NOMO-1 treated with dmso at 0.1 percent for 144 hours (cell line): Measurements from ENCODE around the gene STYX.

Experiments
- DNase-seq: peaks from one replicate; lab custom pipeline; 2025; ENCODE audit not compliant: unreplicated experiment; lab: John Stamatoyannopoulos, UW

STYX gene, protein sequence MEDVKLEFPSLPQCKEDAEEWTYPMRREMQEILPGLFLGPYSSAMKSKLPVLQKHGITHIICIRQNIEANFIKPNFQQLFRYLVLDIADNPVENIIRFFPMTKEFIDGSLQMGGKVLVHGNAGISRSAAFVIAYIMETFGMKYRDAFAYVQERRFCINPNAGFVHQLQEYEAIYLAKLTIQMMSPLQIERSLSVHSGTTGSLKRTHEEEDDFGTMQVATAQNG

DNA sequence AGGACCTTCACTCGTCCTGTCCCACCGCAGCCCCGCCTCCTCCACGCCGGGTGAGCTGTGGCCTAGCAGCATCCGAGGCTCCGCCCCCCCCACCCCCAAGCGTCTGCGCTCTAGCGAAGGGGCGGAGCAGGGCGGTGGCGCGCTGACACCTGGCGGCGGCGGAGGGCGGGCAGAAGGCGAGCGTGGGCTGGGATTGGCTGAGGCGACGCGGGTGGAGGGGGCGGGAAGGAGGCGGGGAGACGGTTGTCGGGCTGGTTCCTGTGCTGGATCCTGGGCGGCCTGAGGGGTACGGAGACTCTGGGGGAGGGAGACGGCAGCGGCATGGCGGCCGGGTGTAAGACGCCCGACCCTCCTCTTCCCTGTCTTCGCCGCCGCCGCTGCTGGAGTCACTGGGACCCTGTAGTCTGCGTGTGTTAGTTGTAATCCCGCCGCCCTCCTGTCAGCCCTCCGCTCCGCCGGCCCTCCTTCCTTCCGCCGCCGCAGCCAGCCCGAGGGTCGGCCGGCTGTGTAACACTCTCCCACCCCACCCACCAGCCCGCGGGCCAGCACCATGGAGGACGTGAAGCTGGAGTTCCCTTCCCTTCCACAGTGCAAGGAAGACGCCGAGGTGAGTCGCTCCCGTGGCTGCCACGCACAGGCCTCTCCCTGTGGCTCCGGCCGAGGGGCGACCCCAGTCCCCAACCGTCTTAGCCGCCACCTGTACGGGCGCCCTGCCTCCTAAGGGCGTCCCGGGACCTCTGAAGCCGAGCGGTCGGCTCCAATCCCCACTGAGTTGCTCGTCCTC lies at the start of gene STYX:
STYX (plus strand) TSS at position 242 of the 784 bp plus-strand sequence; CDS start at position 551, 309 bp downstream.
- peak; percentile 97 for DNase-seq

DNA sequence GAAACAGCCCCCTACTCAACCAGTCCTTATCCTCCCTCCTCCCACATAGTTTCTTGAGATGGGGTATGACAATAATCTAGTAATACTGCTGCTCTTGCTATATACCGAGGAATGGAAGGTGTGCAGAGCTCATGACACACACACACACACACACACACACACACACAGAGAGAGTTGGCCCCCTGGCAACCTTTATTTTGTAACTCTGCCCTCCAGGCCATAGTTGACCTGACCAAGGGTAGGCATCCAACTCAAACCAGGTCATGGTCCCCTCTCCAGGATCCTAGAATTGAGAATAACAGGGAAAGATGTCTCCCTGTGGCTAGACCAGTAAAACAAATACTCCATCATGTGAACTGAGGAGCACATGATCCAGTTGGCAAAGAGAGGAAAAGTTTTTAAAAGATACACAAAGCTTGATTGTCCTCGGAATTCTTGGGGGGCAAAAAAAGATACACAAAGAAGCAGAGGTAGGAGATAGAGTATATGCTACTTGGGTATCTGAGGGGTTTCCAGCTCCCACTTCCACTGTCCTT lies 45.9 kb upstream of the STYX start:
- no peak for DNase-seq

DNA sequence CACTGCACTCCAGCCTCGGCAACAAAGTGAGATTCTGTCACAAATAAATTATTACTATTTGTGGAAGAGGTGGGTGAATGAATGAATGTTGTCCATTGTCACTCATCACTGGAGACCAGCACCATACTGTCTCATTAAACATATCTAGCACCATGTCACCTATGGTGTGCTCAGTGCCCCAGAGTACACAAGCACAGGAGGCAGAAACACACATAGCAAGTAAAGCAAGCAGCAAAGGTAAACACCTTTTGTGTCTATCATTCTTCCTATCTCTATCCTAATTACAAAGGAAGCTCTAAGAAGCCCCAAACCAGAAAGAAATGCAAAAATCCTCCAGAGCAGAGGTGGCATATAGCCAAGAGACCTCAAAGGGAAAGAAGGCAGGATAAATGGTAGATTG lies 43.8 kb upstream of the STYX start:
- DNase-seq = no peak

DNA sequence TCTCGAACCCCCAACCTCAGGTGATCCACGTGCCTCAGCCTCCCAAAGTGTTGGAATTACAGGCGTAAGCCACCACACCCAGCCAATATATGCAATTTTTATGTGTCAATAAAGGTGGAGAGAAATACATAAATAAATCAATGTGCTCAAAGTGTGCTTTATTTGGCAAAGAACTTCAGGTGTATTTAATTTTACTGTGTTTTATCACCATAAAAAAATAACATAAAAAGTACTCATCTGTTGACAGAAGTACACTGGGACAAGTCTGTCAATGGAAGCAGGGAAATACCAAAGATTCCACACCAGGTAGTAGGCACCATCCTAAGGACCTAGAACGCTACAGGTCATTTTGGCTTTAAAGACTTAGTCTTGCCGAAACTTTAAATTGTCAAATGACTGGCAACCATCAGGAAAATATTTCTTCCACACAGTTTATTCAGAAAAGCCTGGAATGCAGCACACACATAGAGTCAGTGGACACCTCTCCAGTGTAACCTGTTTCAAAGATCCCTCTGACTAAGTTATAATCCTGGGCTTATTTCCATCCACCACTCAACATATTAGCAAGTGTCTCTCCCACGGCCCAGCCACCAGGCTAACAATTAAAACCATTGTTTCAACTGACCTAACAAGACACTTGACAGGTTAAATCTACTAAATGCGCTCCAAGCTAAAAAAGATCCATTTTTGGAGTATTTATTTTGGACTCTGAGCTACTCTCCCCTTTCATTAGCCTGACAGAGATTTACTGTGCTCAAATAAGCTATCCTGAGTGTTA lies 38.8 kb upstream of the STYX start:
- no peak for DNase-seq

DNA sequence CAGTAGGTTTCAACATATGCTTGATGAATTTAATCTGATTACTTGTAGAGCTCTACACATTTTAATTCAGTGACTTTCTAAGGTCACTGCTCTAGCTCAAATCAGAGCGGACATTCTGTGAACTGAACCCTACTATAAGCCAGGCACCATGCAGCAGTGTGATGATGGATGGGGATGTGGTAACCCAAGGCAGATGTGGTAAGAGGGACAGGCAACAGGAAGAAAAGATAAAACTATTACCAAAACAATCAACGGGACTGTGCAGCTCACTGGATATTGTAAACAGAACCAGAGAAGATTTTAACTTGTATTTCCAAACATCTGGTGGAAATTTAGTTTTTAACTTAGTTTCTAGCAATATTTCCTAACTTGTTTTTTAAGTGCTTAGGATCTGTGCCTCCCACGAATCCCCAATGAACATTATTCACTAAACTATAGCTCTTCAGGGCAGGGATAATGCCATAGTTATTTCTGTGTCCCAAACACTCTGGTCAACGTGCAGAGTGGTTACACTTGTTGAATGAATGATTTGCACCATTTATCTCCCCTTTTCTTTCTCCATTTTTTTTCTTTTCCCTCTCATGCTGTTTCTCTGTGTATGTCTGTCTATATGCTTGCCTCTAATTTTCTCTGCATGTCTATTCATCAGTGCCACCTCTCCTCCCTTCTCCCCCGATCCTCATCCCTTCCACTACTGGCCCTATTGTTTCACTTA lies 37.6 kb upstream of the STYX start:
- DNase-seq = peak; percentile 21

DNA sequence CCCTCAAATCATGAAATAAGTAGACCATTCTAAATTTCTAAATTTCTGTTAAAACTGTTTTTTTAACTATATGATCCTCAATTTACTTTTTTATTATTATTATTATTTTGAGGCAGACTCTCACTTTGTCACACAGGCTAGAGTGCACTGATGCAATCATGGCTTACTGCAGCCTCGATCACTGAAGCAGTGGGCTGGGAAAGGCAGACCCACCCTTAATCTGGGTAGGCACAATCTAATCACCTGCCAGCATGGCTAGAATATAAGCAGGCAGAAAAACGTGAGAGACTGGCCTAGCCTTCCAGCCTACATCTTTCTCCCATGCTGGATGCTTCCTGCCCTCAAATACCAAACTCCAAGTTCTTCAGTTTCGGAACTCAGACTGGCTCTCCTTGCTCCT lies 36.9 kb upstream of the STYX start:
- DNase-seq = no peak

DNA sequence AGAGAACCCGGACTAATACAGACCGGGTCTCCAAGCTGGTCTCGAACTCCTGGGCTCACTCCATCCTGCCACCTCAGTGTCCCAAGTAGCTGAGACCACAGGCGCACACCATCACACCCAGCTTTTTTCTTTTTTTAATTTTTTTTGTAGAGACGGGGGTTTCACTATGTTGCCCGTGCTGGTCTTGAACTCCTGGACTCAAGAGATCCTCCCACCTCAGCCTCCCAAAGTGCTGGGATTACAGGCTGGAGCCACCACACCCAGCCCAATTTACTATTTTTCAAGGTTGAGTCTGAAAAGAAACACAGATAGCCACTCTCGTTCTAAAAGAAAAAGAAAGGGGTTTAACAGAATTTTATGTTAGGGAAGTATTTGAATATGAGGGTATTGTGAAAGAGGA lies 36.4 kb upstream of the STYX start:
- no peak for DNase-seq

DNA sequence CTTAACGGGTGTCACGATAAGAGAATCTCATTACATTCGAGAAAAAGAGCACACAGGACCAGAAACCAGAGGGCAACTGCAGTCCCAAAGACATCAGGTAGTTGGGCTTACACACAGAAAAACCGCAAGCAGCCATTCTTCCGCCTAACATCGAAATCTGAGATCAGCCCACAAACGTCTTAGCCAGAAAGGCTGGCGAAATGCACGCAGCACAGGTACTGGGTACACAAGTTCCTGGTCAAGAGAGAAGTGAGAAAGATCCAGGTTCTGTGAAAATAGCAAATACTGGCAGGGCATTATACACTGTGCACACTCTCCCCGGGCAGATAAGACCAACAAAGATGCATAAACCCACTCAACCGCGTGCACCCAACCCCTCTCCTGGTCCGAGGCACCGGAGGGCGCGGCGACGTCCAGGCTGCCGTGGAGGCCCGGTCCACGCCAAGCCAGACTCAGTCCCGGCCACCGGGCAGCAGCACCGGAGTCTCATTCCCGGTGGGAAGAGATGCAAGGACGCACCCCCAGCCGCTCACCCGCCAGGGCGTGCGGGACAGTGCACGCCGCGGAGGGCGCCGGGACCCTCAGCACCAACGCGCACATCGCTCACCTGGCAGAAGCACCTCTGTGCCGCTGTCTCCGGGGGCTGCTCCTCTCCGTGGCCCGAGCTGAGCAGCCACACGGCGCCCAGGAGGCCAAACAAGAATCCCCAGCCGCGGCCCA lies 35.0 kb upstream of the STYX start:
- DNase-seq = peak; percentile 73

DNA sequence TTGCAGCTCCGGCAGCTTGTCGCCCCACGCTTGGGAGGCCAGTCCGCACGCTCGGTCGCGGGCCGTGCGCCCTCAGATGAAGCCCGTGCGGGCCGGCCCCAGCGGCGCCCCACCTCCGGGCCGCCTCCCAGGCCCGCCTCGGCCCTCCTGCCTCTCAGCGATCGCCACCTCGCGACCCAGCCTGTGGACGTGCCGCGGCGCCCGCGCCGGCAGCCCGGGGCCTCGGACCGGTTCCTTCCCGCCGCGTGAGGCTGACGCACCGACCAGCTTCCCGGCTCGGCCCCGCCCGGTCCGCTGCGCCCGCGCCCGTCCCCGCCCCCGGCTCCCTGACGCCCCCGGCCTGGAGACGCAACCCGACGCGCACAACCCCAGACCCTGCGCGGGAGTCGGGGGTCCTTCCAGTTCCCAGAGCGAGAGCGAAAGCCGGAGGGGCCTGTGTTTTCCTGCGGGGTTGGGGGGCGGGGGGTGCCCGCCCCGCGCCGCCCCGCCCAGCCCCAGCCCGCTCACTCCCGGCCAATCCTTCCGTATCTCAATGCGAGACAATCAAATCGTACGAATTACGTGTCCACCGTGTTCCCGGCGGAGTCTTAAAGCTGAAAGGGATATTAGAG lies 34.4 kb upstream of the STYX start, which contains the start of gene ERO1A:
ERO1A (minus strand) TSS at position 78 of the 611 bp plus-strand sequence; CDS start at position 1, 77 bp downstream.
- DNase-seq = peak; percentile 50

DNA sequence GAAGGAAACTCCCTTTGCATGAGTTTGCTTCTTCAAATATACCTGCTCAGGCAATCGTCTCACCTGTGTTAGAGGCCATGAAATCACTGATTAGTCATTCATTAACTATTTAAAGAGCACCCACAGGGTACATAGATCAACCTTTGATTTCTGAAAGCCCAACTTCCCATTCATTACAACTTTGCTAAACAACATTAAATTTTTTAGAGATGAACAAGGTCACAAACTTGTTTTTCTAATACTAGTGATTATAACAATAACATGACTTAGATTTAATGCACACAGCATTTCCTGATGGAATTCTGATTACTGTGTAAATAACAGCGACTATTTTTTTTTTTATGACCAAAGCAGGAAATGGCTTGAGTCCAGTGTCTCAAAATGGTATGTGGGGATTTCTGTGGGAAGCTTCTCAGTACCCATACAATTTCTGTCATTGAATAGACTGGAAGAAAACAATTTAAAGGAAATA lies 29.2 kb upstream of the STYX start:
- no peak for DNase-seq

DNA sequence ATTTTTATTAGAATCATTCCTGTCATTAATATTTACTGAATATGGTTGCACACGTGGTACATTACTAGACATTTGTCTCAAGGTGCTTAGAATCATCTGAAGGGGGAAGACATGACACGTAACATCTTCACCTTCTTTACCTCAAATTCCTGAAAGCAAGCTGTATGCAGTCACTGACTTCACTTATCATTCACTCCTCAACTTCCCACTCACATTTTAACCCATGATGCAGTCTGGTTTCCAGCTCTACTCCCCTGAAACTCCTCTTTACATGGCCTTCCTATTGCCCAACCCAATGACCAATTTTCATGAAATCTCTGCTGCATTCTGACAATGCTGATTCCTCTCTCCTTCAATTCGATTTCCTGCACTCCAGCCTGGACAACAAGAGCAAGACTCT lies 28.7 kb upstream of the STYX start:
- no peak for DNase-seq

DNA sequence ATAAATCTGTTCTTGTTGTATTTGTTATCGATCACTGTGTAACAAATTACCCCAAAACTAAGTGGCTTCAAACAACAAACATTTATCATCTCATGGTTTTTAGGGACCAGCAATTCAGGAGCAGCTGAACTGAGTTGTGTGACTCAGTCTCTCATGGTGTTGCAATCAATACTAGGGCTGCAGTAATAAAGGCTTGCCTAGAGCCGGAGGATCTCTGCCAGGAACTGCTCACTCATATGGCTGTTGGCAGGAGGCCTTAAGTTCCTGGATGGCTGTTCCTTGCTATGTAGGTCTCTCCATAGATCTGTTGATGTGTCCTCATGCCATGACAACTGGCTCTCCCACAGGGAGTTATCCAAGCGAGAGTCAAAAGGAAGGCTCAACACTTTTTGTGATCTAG lies 26.7 kb upstream of the STYX start:
- no peak for DNase-seq

DNA sequence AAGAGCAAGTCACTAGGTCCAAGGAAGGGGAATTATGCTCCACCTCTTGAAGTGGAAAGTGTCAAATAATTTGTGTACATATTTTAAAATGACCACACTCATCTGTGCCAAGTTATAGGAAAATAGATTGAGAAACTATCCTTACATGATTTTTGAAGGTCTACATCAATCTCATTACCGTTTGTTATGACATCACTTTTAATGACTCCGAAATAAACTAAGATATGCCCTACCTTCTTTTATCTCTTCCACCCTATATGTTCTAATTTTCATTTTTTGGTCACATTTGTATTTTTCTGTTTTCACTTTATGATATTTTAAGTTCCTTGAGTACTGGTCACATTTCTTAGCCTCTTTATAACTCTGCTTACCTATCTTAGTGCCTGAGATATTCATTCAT lies 26.3 kb upstream of the STYX start:
- DNase-seq = no peak

DNA sequence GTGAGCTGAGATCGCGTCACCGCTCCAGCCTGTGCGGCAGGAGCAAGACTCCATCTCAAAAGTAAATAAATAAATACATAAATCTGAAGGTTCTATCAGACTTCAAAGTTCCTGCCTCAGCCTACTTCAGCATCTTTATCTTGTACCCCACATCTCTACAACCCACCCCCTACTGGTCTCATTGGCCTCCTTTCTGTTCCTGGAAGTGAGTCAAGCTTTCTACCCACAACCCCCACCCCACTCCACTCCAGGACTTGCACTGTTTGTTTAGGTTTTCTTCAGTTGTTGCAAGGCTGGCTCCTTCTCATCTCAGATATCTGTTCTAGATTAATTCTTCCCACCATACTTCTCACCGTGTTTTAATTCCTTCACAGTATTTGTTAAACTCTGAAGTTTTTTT lies 23.7 kb upstream of the STYX start:
- no peak for DNase-seq

DNA sequence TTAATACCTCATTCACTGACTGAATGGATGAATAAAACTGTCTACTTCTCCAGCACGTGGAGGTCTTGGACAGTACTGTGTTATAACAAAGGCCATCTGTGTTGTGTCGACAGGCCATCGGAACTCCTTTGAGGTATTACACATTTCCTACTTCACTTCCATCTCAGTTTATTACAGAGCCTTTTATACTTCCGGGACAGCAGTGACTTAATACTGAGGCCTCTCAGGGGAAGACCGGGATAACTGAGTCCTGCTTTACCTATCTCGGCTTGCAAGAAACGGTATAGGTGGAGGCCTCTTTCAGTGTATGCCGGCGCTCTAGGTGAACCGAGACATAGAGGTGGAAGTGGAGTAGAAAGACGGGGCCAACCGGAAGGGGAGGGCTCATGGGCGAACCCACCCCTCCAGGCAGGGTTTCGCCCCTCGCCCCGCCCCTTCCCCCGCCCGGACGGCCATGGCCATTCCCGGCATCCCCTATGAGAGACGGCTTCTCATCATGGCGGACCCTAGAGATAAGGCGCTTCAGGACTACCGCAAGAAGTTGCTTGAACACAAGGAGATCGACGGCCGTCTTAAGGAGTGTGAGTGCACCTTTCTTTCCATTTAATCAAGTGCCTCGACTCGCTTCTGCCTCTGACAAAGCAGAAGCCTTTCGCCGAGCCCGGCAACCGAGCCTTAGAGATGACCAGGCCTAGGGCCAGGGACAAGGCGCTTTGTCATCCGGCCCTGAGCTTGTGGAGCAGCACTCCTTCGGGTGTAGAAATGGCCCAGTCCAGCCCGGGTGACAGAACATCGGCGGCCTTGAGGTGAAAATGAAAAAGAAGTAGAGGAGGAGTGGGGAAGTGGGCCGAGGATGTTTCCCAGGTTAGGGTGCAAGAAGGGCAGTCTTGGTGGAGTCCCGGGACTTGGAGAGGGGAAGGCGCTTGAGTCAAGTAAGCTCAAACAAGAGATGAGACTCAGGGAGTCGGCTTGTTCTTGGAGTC lies 23.0 kb upstream of the STYX start, which contains the start of gene PSMC6:
PSMC6 (plus strand) TSS at position 477 of the 983 bp plus-strand sequence; CDS start at position 497, 20 bp downstream.
- DNase-seq = peak; percentile 87

DNA sequence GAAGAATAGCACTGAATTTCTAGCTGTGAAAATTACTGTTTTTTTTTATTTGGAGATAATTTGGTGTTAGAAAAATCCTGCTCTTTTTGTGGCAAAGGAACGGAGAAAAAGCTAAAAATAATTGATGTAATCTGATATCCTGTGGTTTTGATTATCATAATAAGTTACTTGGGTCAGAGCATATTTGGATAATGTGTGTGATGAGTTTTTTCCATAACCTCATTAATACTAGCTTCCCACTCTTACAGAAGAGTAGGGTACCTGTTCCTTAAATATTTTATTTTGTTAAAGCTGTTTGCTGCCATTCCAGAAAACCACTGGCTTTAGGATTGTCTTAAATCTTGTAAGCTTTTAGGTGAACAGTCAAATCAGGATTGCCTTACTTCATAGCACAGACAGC lies 18.3 kb upstream of the STYX start:
- DNase-seq = no peak

DNA sequence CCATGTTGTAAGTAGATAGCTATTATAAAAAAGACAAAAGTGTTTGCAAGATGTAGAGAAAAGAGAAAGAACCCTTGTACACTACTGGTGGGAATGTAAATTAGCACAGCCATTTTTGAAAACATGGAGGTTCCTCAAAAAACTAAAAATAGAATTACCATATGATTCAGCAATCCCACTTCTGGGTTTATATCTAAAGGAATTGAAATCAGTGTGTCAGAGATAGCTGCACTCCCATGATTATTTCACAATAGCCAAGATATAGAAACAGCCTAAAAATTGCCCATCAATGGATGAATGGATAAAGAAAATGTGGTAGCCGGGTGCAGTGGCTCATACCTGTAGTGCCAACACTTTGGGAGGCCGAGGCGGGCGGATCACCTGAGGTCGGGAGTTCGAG lies 13.8 kb upstream of the STYX start:
- DNase-seq = no peak
